Kidney (tissue), 14 donors: Measurements from ENCODE around the gene ASCL4. TPM values are rescaled to one million over a fixed set of nuclear protein-coding genes. Genes with fewer than 3 reads are reported as not detected.

ENCODE experiments used
- DNase-seq, 5 donors: peaks; one replicate each; pipeline ENCODE4 v3.0.0-alpha.2; 2013 to 2020
- FAIRE-seq: peaks from 2 replicates; lab custom pipeline; 2012; peaks lifted over from hg19 to GRCh38; lab: Jason Lieb, UNC
- H3K27ac ChIP-seq, 2 donors: one replicate each; pipeline ENCODE4 v1.7.0; 2013; ENCODE audit warnings: low read depth in 2 of 2, low read length in 2 of 2, inconsistent platforms in 1 of 2
- H3K27me3 ChIP-seq: one replicate; pipeline ENCODE4 v1.7.1; 2013; ENCODE audit warnings: low read length, inconsistent platforms; ENCODE audit not compliant: control insufficient read depth, insufficient read depth
- H3K36me3 ChIP-seq, 3 donors: one replicate each; pipeline versions ENCODE4 v1.7.0 to v1.7.1; 2013; ENCODE audit warnings: low read length in 3 of 3, control low read depth in 1 of 3, inconsistent platforms in 1 of 3; ENCODE audit not compliant: insufficient read depth in 3 of 3, control insufficient read depth in 2 of 3
- H3K4me1 ChIP-seq, 3 donors: one replicate each; pipeline versions ENCODE4 v1.7.0 to v1.7.1; 2013; ENCODE audit warnings: low read length in 3 of 3, inconsistent platforms in 1 of 3, low read depth in 1 of 3; ENCODE audit not compliant: control insufficient read depth in 2 of 3, insufficient read depth in 2 of 3
- H3K4me3 ChIP-seq, 3 donors: one replicate each; pipeline versions ENCODE4 v1.7.0 to v1.8.1; 2013; ENCODE audit warnings: low read length in 3 of 3, control low read depth in 1 of 3, inconsistent platforms in 1 of 3
- H3K9ac ChIP-seq, 3 donors: one replicate each; pipeline versions ENCODE4 v1.7.0 to v1.7.1; 2013; ENCODE audit warnings: low read length in 3 of 3, control low read depth in 1 of 3, inconsistent platforms in 1 of 3
- H3K9me3 ChIP-seq, 3 donors: one replicate each; pipeline versions ENCODE4 v1.7.0 to v1.7.1; 2013; ENCODE audit warnings: low read length in 3 of 3, control low read depth in 1 of 3, inconsistent platforms in 1 of 3; ENCODE audit not compliant: control insufficient read depth in 2 of 3, insufficient read depth in 1 of 3
- CTCF ChIP-seq: IDR thresholded peaks from 3 replicates; pipeline ENCODE4 v1.5.1; 2012; ENCODE audit warnings: mild to moderate bottlenecking, moderate library complexity, borderline replicate concordance; ENCODE audit not compliant: insufficient read depth; ENCODE audit errors: extremely low read depth
- intact Hi-C: fragments of 100-400 bp; cut with DNase I; formaldehyde crosslinking; loops from one replicate; pipeline ENCODE4 v1.11.1; 2022
- polyA plus RNA-seq: library from polyadenylated mRNA; stranded (reverse); fragments of 350-450 nt; fragmentation: Illumina TruSeq; extraction: RNeasy Lipid Tissue Mini Kit (QIAGEN cat#74804); gene quantifications from one replicate; pipeline ENCODE4 v1.2.3, GENCODE V29; 2014; ENCODE audit warnings: low read depth, low replicate concordance; ENCODE audit not compliant: insufficient read depth
- total RNA-seq: library from RNA; stranded (reverse); fragmentation: NEBNext Ultra II Directional; extraction: Animal tissue kit (Norgen Biotek cat#: 25700); gene quantifications from one replicate; pipeline ENCODE4 v1.2.1, GENCODE V29; 2021
- donor health status: control.
- donor health status: control.
- donor health status: control.
- donor health status: control.
- donor health status: control.
- donor health status: DM: yes; HTN: yes; CAD: no.
- donor health status: Normal renal cell carcinoma (clear cell type).

Gene ASCL4
- total and polyA plus RNA-seq, 2 donors from 2014 or later, result not detected

GRCh38 chr12:107731366-107731765 is 43.1 kb upstream of the ASCL4 start:
- intact Hi-C loops, result no loop called here
- Histone ChIP-seq H3K36me3 (peaks cover 11 to 23% (median 15%) of the 10 kb centered on the region in 3 donors), H3K27me3 (no peaks in the 10 kb centered on the region), H3K4me3 (no peak overlapping the region), H3K27ac (no peak overlapping the region), H3K9me3 (no peaks in the 10 kb centered on the region), H3K4me1 (peaks cover 0 to 4% (median 0%) of the 10 kb centered on the region in 3 donors), H3K9ac (no peak overlapping the region)
- FAIRE-seq, result no peak
- no peak for TF ChIP-seq CTCF
- peak in 1 of 5 donors; percentile 7 for DNase-seq

GRCh38 chr12:107732365-107732764 is 42.1 kb upstream of the ASCL4 start:
- no peak overlapping the region for H3K4me3 ChIP-seq
- no peak overlapping the region for H3K27ac ChIP-seq
- H3K4me1 ChIP-seq, result peaks cover 0 to 4% (median 0%) of the 10 kb centered on the region in 3 donors
- TF ChIP-seq CTCF, result no peak
- H3K36me3 ChIP-seq, result peaks cover 13 to 32% (median 24%) of the 10 kb centered on the region in 3 donors
- no peaks in the 10 kb centered on the region for H3K27me3 ChIP-seq
- no peaks in the 10 kb centered on the region for H3K9me3 ChIP-seq
- H3K9ac ChIP-seq, result no peak overlapping the region
- DNase-seq (no peak), FAIRE-seq (no peak)
- intact Hi-C loops, result no loop called here

- intact Hi-C loops, result no loop called here
- Histone ChIP-seq H3K4me1 (peaks cover 0 to 4% (median 0%) of the 10 kb centered on the region in 3 donors), H3K4me3 (no peak overlapping the region), H3K36me3 (peaks cover 18 to 49% (median 37%) of the 10 kb centered on the region in 3 donors), H3K27me3 (no peaks in the 10 kb centered on the region), H3K9me3 (no peaks in the 10 kb centered on the region), H3K9ac (no peak overlapping the region), H3K27ac (no peak overlapping the region)
- no peak for TF ChIP-seq CTCF
- FAIRE-seq (no peak), DNase-seq (no peak)
Observed at GRCh38 chr12:107734139-107734538, 40.4 kb upstream of the ASCL4 start.

- Histone ChIP-seq H3K9me3 (no peaks in the 10 kb centered on the region), H3K27ac (no peak overlapping the region), H3K36me3 (peaks cover 21 to 64% (median 44%) of the 10 kb centered on the region in 3 donors), H3K27me3 (no peaks in the 10 kb centered on the region), H3K4me3 (no peak overlapping the region), H3K4me1 (peaks cover 0 to 4% (median 0%) of the 10 kb centered on the region in 3 donors), H3K9ac (no peak overlapping the region)
- DNase-seq (no peak), FAIRE-seq (no peak)
- TF ChIP-seq CTCF, result no peak
- intact Hi-C loops, result no loop called here
Observed at GRCh38 chr12:107735763-107736162, 38.7 kb upstream of the ASCL4 start.
